Left lung (tissue), 10 donors: ENCODE measurements around the gene MCC. TPM values are rescaled to one million over a fixed set of nuclear protein-coding genes. Genes with fewer than 3 reads are reported as not detected.

Source experiments
- ATAC-seq: fragments of 200-7000 bp; cut with Tn5 transposase; one replicate; pipeline ENCODE4 v1.9.1; 2020; ENCODE audit warnings: moderate library complexity
- DNase-seq, 4 donors: peaks; one replicate each; pipeline ENCODE4 v3.0.0-alpha.2; 2013 to 2020
- H3K27ac ChIP-seq, 2 donors: fragments of 200-600 bp; sonication (generic) in 1 of 2; one replicate each; pipeline versions ENCODE4 v1.5.0 to v1.8.0; 2020 to 2021
- H3K27me3 ChIP-seq, 2 donors: fragments of 200-600 bp; sonication (generic) in 1 of 2; one replicate each; pipeline versions ENCODE4 v1.5.0 to v1.8.0; 2020 to 2021
- H3K36me3 ChIP-seq, 2 donors: fragments of 200-600 bp; sonication (generic) in 1 of 2; one replicate each; pipeline versions ENCODE4 v1.5.0 to v1.8.0; 2020 to 2021
- H3K4me1 ChIP-seq, 2 donors: fragments of 200-600 bp; one replicate each; pipeline ENCODE4 v1.8.0; 2021
- H3K4me3 ChIP-seq, 2 donors: fragments of 200-600 bp; sonication (generic) in 1 of 2; one replicate each; pipeline versions ENCODE4 v1.5.0 to v1.8.0; 2020 to 2021; ENCODE audit warnings: mild to moderate bottlenecking in 1 of 2
- H3K9me3 ChIP-seq, 2 donors: fragments of 200-600 bp; sonication (generic) in 1 of 2; one replicate each; pipeline versions ENCODE4 v1.5.0 to v1.8.0; 2020 to 2021
- intact Hi-C, 2 donors: fragments of 100-400 bp; cut with DNase I; formaldehyde crosslinking; loops; one replicate each; pipeline versions ENCODE4 v1.11.2 to v1.14.2; 2022
- polyA plus RNA-seq, 6 donors: library from polyadenylated mRNA; unstranded; fragments of 120-200 nt; gene quantifications; one replicate each; pipeline ENCODE4 v1.2.1, GENCODE V29; 2013; ENCODE audit not compliant: insufficient read length in 6 of 6
- total RNA-seq, 2 donors: library from RNA; stranded (reverse); fragmentation: NEBNext Ultra II Directional; extraction: Animal tissue kit (Norgen Biotek cat#: 25700); gene quantifications; one replicate each; pipeline ENCODE4 v1.2.1, GENCODE V29; 2021
- TF ChIP-seq, protein P1 (sequence below), 2 donors: fragments of 200-600 bp; sonication (generic) in 1 of 2; IDR thresholded peaks; one replicate each; pipeline versions ENCODE4 v1.5.0 to v1.8.0; 2021; ENCODE audit warnings: antibody characterized with exemption in 2 of 2
- donor health status: DM: no; HTN: yes; CAD: no.
- donor health status: DM: no; HTN: no; CAD: no.

MCC gene
- total and polyA plus RNA-seq, 8 donors, result 12.5 to 18.4 (median 16.1) TPM

DNA sequence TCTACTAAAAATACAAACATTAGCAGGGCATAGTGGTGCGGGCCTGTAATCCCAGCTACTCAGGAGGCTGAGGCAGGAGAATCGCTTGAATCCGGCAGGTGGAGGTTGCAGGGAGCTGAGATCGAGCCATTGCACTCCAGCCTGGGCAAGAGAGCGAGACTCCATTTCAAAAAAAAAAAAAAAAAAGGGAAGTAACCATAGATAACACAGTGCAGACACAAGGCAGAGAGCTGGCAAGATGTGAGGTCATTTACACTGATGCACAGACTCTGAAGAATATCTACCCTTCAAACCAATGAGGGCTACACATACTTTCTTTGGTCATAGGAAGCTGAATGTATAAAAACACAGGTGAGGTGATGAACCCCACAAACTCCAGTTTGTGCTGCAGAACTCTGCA is 379.8 kb downstream of the MCC start:
- no peak for ATAC-seq
- intact Hi-C loops, result no loop called here
- H3K4me3 ChIP-seq, result no peak overlapping the region
- no peak for DNase-seq
- no peak overlapping the region for H3K27ac ChIP-seq
- no peaks in the 10 kb centered on the region for H3K27me3 ChIP-seq
- TF ChIP-seq, protein P1, sequence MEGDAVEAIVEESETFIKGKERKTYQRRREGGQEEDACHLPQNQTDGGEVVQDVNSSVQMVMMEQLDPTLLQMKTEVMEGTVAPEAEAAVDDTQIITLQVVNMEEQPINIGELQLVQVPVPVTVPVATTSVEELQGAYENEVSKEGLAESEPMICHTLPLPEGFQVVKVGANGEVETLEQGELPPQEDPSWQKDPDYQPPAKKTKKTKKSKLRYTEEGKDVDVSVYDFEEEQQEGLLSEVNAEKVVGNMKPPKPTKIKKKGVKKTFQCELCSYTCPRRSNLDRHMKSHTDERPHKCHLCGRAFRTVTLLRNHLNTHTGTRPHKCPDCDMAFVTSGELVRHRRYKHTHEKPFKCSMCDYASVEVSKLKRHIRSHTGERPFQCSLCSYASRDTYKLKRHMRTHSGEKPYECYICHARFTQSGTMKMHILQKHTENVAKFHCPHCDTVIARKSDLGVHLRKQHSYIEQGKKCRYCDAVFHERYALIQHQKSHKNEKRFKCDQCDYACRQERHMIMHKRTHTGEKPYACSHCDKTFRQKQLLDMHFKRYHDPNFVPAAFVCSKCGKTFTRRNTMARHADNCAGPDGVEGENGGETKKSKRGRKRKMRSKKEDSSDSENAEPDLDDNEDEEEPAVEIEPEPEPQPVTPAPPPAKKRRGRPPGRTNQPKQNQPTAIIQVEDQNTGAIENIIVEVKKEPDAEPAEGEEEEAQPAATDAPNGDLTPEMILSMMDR (IDR thresholded peaks at IDR 0.05), result no peak
- H3K4me1 ChIP-seq, result no peaks in the 10 kb centered on the region
- H3K36me3 ChIP-seq, result no peaks in the 10 kb centered on the region
- no peaks in the 10 kb centered on the region for H3K9me3 ChIP-seq

- ATAC-seq (no peak), DNase-seq (no peak)
- Histone ChIP-seq H3K4me3 (no peak overlapping the region), H3K36me3 (no peaks in the 10 kb centered on the region), H3K4me1 (no peaks in the 10 kb centered on the region), H3K27me3 (no peaks in the 10 kb centered on the region), H3K9me3 (no peaks in the 10 kb centered on the region), H3K27ac (no peak overlapping the region)
- TF ChIP-seq, protein P1 (IDR thresholded peaks at IDR 0.05), result no peak
- intact Hi-C loops, result no loop called here
Measured at GRCh38 chr5:113106821-113107220, 381.4 kb downstream of the MCC start.

DNA sequence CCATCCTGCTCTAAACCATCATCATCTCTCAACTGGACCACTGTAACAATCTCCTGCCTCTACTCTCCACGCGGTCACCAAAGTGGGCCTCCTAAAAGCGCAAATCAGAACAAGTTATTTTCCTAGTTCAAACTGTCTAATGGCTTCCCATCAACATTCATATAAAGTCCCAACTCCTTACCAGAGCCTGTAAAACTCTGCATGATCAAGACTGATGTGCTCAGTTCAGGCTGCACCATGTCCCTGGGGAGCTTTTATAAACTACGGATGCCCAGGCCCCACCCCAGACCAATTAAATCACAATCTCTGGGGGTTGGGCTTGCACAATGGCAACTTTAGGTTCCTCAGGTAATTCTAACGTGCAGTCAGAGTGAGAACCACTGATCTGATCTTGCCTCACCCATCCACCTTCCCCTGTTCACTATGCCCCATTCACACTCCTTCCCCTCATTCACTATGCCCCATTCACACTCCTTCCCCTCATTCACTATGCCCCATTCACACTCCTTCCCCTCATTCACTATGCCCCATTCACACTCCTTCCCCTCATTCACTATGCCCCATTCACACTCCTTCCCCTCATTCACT is 382.5 kb downstream of the MCC start:
- H3K27me3 ChIP-seq, result no peaks in the 10 kb centered on the region
- DNase-seq (no peak), ATAC-seq (no peak)
- no peaks in the 10 kb centered on the region for H3K36me3 ChIP-seq
- no peak overlapping the region for H3K4me3 ChIP-seq
- H3K27ac ChIP-seq, result no peak overlapping the region
- intact Hi-C loops, result no loop called here
- H3K9me3 ChIP-seq, result no peaks in the 10 kb centered on the region
- TF ChIP-seq, protein P1 (IDR thresholded peaks at IDR 0.05), result no peak
- H3K4me1 ChIP-seq, result no peaks in the 10 kb centered on the region

DNA sequence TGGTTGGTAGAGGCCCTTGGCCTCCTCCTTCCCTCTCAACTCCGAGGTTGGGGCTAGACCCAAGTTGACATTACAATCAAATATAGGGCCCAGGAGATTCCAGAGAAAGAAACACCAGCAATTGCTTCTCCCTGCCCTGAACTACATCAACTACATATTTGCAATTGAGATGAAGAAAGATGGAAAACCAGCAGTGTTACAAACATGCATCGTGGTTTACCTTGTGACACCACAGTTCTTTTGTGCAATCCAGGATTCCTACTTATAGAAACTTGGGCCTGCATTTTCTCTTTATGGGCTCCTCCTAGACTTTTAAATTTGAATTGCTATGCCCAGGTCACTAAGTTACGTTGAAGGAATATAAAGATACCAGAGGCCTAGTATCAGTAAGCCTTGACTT is 384.9 kb downstream of the MCC start:
- Histone ChIP-seq H3K4me1 (no peaks in the 10 kb centered on the region), H3K9me3 (no peaks in the 10 kb centered on the region), H3K4me3 (no peak overlapping the region), H3K36me3 (no peaks in the 10 kb centered on the region), H3K27me3 (no peaks in the 10 kb centered on the region), H3K27ac (no peak overlapping the region)
- no peak for ATAC-seq
- intact Hi-C loops, result no loop called here
- TF ChIP-seq, protein P1 (IDR thresholded peaks at IDR 0.05), result no peak
- no peak for DNase-seq

GRCh38 chr5:113102121-113102531 is 386.1 kb downstream of the MCC start:
- no peaks in the 10 kb centered on the region for H3K27me3 ChIP-seq
- H3K4me3 ChIP-seq, result no peak overlapping the region
- no peaks in the 10 kb centered on the region for H3K36me3 ChIP-seq
- DNase-seq (no peak), ATAC-seq (no peak)
- TF ChIP-seq, protein P1 (IDR thresholded peaks at IDR 0.05), result no peak
- intact Hi-C loops, result no loop called here
- no peak overlapping the region for H3K27ac ChIP-seq
- H3K4me1 ChIP-seq, result no peaks in the 10 kb centered on the region
- H3K9me3 ChIP-seq, result no peaks in the 10 kb centered on the region
